BJ (cell line): ENCODE data around the gene EFNA3. TPM values are rescaled to one million over a fixed set of nuclear protein-coding genes. Genes with fewer than 3 reads are reported as not detected.

Experiments
- CTCF ChIA-PET: fragments of 350-600 bp; formaldehyde crosslinking; extraction: SDS; loops from one replicate; lab custom pipeline; 2021; ENCODE audit warnings: antibody characterized with exemption, inconsistent platforms; lab: Yijun Ruan, JAX
- POLR2A ChIA-PET: fragments of 300-600 bp; sonication (Branson Sonifier 250); formaldehyde crosslinking; extraction: SDS; loops from one replicate; lab custom pipeline; 2021; ENCODE audit warnings: antibody characterized with exemption; lab: Charles Lee
- DNase-seq: peaks from one replicate; pipeline ENCODE4 v3.0.0-alpha.2; 2011; ENCODE audit warnings: low read depth
- H3K27me3 ChIP-seq: 2 replicates; pipeline ENCODE4 v1.6.0; 2011; ENCODE audit warnings: low read length; ENCODE audit not compliant: control insufficient read depth, insufficient read depth
- H3K36me3 ChIP-seq: 2 replicates; pipeline ENCODE4 v1.5.1; 2011; ENCODE audit warnings: low read length; ENCODE audit not compliant: control insufficient read depth, insufficient read depth
- H3K4me3 ChIP-seq: 2 replicates; pipeline ENCODE4 v1.5.1; 2011; ENCODE audit warnings: low read depth, mild to moderate bottlenecking, control low read depth, low read length
- CTCF ChIP-seq: IDR thresholded peaks from 2 replicates; pipeline ENCODE4 v1.5.1; 2011; ENCODE audit warnings: low read depth, mild to moderate bottlenecking, control low read depth, inconsistent platforms, low read length, moderate library complexity; ENCODE audit not compliant: insufficient read depth
- polyA plus RNA-seq: library from polyadenylated mRNA; depleted of rRNA; stranded (reverse); fragments of >200 nt; gene quantifications from 2 replicates; pipeline ENCODE4 v1.2.3, GENCODE V29; 2011

Gene EFNA3
- polyA plus RNA-seq, 1 experiment: 1.8 TPM

GRCh38 chr1:155108296-155108695 lies 29.7 kb downstream of the EFNA3 start:
- ChIA-PET POLR2A (no interaction called here), CTCF (interaction anchor here (2.1 kb wide), 1 partner anchor 17 kb away, joined by 7 read pairs; no protein-coding TSS in a partner anchor)
- Histone ChIP-seq H3K27me3 (peaks cover 13% of the 10 kb centered on the region), H3K4me3 (no peak overlapping the region), H3K36me3 (no peaks in the 10 kb centered on the region)
- no peak for DNase-seq
- TF ChIP-seq CTCF: no peak

DNA sequence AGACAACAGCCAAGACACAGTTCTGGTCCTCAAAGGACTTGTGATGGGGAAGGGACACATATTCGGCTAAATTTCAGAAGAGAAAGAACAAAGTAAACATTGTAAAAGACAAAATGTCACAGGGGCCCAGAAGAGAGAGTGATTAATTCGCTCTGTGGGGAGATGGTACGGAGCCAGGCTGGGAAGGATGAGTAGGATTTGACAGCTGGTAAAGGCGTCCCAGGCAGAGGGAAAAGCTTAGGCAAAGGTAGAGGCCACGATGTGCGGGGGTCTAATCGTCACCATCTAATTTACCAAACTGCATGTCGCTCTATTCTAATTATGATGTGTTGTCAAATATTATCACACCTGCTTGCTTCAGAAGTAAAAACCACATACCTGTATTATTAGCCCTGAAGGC lies 31.7 kb downstream of the EFNA3 start:
- TF ChIP-seq CTCF: no peak
- CTCF ChIA-PET: interaction anchor here (1.0 to 2.2 kb wide), 2 partner anchors 19 to 25 kb away, joined by 4 to 7 read pairs; no protein-coding TSS in a partner anchor

DNA sequence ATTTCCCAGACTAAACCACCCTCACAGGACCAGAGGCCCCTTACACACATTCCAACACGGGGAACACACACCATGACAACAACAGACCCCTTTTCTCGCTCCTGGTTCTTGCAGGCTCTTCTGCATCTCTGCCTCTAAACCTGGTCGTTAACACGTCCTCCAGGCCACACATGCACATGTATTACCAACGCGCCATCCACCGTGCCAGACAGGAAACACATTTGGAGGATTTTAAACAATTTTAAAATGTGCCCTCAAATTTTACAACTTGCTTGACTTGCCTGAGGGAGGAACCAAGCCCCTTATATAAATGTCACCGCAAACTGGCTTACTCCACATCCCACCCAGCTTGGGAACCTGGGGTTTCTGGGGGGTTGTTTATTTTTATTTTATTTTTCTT lies 32.2 kb downstream of the EFNA3 start:
- DNase-seq: no peak
- Histone ChIP-seq H3K36me3 (no peaks in the 10 kb centered on the region), H3K4me3 (no peak overlapping the region), H3K27me3 (peaks cover 11% of the 10 kb centered on the region)
- CTCF ChIA-PET: interaction anchor here (1.0 to 2.2 kb wide), 2 partner anchors 19 to 26 kb away, joined by 4 to 7 read pairs; no protein-coding TSS in a partner anchor
- POLR2A ChIA-PET: no interaction called here
- no peak for TF ChIP-seq CTCF

More for the DNA sequence above, 31.7 kb downstream of the EFNA3 start:
- peaks cover 13% of the 10 kb centered on the region for H3K27me3 ChIP-seq
- POLR2A ChIA-PET: no interaction called here
- DNase-seq: no peak
- no peak overlapping the region for H3K4me3 ChIP-seq
- H3K36me3 ChIP-seq: no peaks in the 10 kb centered on the region

- CTCF ChIA-PET: no interaction called here
- no peak for DNase-seq
These were observed 34.9 kb downstream of the EFNA3 start for GRCh38 chr1:155113450-155113980.

More at GRCh38 chr1:155113450-155113980, 34.9 kb downstream of the EFNA3 start:
- TF ChIP-seq CTCF: no peak
- Histone ChIP-seq H3K27me3 (peaks cover 12% of the 10 kb centered on the region), H3K36me3 (no peaks in the 10 kb centered on the region), H3K4me3 (no peak overlapping the region)
- POLR2A ChIA-PET: no interaction called here
